PFSK-1 (cell line): ENCODE data around the gene OSBPL6.

Experiments used
- FOXP2 ChIP-seq: optimal IDR thresholded peaks from 2 replicates; pipeline ENCODE3; 2011; ENCODE audit warnings: borderline replicate concordance, control low read depth, inconsistent platforms; ENCODE audit not compliant: insufficient read depth; ENCODE audit errors: extremely low read length, extremely low read depth
- POLR2AphosphoS5 ChIP-seq: IDR thresholded peaks from 2 replicates; pipeline ENCODE4 v1.6.1; 2012; ENCODE audit warnings: low read depth, mild to moderate bottlenecking, control low read depth, low read length, moderate library complexity
- SIN3A ChIP-seq: IDR thresholded peaks from 2 replicates; pipeline ENCODE4 v1.6.1; 2012; ENCODE audit warnings: mild to moderate bottlenecking, low read length, moderate library complexity, borderline replicate concordance; ENCODE audit not compliant: insufficient read depth
- TAF1 ChIP-seq: IDR thresholded peaks from 2 replicates; pipeline ENCODE4 v1.6.1; 2012; ENCODE audit warnings: low read length, control low read depth, borderline replicate concordance; ENCODE audit not compliant: insufficient read depth
- TF ChIP-seq, protein P1 (sequence below), 2 experiments: IDR thresholded peaks; 2 replicates each; pipeline versions ENCODE4 v1.6.1 to v1.8.0; 2011 to 2012; ENCODE audit warnings: low read depth in 2 of 2, low read length in 2 of 2, control low read depth in 1 of 2, inconsistent platforms in 1 of 2, mild to moderate bottlenecking in 1 of 2, moderate library complexity in 1 of 2; ENCODE audit not compliant: insufficient read depth in 1 of 2

DNA sequence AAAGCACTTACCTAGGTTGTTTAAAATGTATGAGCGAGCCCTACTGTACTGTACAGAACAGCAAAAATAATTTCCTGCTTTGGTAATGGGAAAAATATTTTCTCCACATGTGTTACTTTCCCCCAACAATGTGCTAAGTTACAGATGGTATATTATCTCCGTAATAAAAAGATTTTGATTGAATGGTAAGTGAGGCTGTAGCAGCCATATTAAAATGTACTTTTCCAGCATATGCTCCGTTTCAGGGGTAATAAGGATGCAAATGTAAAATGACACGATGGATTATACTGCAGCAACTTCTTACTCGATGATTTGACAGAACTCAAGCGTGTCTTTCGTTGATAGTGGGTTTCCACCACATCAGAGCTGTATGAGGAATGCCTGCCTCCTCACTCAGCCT is 50.5 kb downstream of the OSBPL6 start:
- TF ChIP-seq POLR2AphosphoS5 (no peak), FOXP2 (no peak), TAF1 (no peak), SIN3A (no peak)
- TF ChIP-seq, protein P1, sequence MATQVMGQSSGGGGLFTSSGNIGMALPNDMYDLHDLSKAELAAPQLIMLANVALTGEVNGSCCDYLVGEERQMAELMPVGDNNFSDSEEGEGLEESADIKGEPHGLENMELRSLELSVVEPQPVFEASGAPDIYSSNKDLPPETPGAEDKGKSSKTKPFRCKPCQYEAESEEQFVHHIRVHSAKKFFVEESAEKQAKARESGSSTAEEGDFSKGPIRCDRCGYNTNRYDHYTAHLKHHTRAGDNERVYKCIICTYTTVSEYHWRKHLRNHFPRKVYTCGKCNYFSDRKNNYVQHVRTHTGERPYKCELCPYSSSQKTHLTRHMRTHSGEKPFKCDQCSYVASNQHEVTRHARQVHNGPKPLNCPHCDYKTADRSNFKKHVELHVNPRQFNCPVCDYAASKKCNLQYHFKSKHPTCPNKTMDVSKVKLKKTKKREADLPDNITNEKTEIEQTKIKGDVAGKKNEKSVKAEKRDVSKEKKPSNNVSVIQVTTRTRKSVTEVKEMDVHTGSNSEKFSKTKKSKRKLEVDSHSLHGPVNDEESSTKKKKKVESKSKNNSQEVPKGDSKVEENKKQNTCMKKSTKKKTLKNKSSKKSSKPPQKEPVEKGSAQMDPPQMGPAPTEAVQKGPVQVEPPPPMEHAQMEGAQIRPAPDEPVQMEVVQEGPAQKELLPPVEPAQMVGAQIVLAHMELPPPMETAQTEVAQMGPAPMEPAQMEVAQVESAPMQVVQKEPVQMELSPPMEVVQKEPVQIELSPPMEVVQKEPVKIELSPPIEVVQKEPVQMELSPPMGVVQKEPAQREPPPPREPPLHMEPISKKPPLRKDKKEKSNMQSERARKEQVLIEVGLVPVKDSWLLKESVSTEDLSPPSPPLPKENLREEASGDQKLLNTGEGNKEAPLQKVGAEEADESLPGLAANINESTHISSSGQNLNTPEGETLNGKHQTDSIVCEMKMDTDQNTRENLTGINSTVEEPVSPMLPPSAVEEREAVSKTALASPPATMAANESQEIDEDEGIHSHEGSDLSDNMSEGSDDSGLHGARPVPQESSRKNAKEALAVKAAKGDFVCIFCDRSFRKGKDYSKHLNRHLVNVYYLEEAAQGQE (IDR thresholded peaks at IDR 0.05; ENCODE audit: insufficient read depth in 1 of 2, low read depth in 2 of 2, low read length in 2 of 2): no peak
